CD8-positive, alpha-beta memory T cell (primary cell): ENCODE data around the gene ZAR1. TPM values are rescaled to one million over a fixed set of nuclear protein-coding genes. Genes with fewer than 3 reads are reported as not detected.

Source experiments
- CTCF ChIA-PET: fragments of 350-600 bp; sonication (Branson Sonifier 250); formaldehyde crosslinking; loops from one replicate; lab custom pipeline; 2021; ENCODE audit warnings: antibody characterized with exemption; lab: Charles Lee
- POLR2A ChIA-PET: fragments of 350-600 bp; sonication (Branson Sonifier 250); formaldehyde crosslinking; loops from one replicate; lab custom pipeline; 2021; ENCODE audit warnings: antibody characterized with exemption; lab: Charles Lee
- DNase-seq, 5 donors: peaks; one replicate each; pipeline versions ENCODE4 v3.0.0 to v3.0.0-alpha.2; 2020 to 2022; ENCODE audit warnings: mixed read lengths in 1 of 5
- H3K27ac ChIP-seq: one replicate; pipeline ENCODE4 v1.7.0; 2013; ENCODE audit warnings: low read depth, mild to moderate bottlenecking, low read length, moderate library complexity
- H3K27me3 ChIP-seq: 2 replicates; pipeline ENCODE4 v1.7.0; 2013; ENCODE audit warnings: low read length, mild to moderate bottlenecking; ENCODE audit not compliant: insufficient read depth, poor library complexity, severe bottlenecking
- H3K36me3 ChIP-seq: 2 replicates; pipeline ENCODE4 v1.7.0; 2013; ENCODE audit warnings: mild to moderate bottlenecking, low read length, moderate library complexity; ENCODE audit not compliant: insufficient read depth
- H3K4me1 ChIP-seq: 2 replicates; pipeline ENCODE4 v1.7.0; 2013; ENCODE audit warnings: mild to moderate bottlenecking, low read length, moderate library complexity; ENCODE audit not compliant: insufficient read depth
- H3K4me3 ChIP-seq: 2 replicates; pipeline ENCODE4 v1.7.0; 2013; ENCODE audit warnings: mild to moderate bottlenecking, low read length
- H3K9me3 ChIP-seq: 2 replicates; pipeline ENCODE4 v1.7.0; 2013; ENCODE audit warnings: mild to moderate bottlenecking, low read length
- H3K27ac Mint-ChIP-seq, 8 donors: one replicate each; pipeline ENCODE4 v1.8.0; 2020 to 2021; ENCODE audit warnings: mixed read lengths in 8 of 8, mild to moderate bottlenecking in 6 of 8, inconsistent platforms in 3 of 8, moderate library complexity in 3 of 8
- H3K27me3 Mint-ChIP-seq, 2 donors: one replicate each; pipeline ENCODE4 v1.8.0; 2020 to 2021; ENCODE audit warnings: mixed read lengths in 2 of 2, mild to moderate bottlenecking in 1 of 2, moderate library complexity in 1 of 2
- H3K36me3 Mint-ChIP-seq, 3 donors: one replicate each; pipeline ENCODE4 v1.8.0; 2020 to 2021; ENCODE audit warnings: mixed read lengths in 3 of 3, inconsistent platforms in 1 of 3, mild to moderate bottlenecking in 1 of 3
- H3K4me1 Mint-ChIP-seq, 3 donors: one replicate each; pipeline ENCODE4 v1.8.0; 2020 to 2021; ENCODE audit warnings: mixed read lengths in 3 of 3, inconsistent platforms in 1 of 3, mild to moderate bottlenecking in 1 of 3
- H3K4me3 Mint-ChIP-seq, 7 donors: one replicate each; pipeline ENCODE4 v1.8.0; 2020 to 2021; ENCODE audit warnings: mixed read lengths in 7 of 7, mild to moderate bottlenecking in 6 of 7, moderate library complexity in 4 of 7, inconsistent platforms in 2 of 7
- H3K9me3 Mint-ChIP-seq, 5 donors: one replicate each; pipeline ENCODE4 v1.8.0; 2020 to 2022; ENCODE audit warnings: mixed read lengths in 5 of 5, mild to moderate bottlenecking in 3 of 5, moderate library complexity in 2 of 5, inconsistent platforms in 1 of 5
- polyA plus RNA-seq: library from polyadenylated mRNA; unstranded; fragments of 300-500 nt; fragmentation: Illumina TruSeq; gene quantifications from one replicate; pipeline ENCODE4 v1.2.3, GENCODE V29; 2021
- total RNA-seq, 2 experiments: library from RNA; stranded (reverse); gene quantifications; one replicate each; pipeline ENCODE4 v1.2.3, GENCODE V29; 2021

Gene ZAR1
- total and polyA plus RNA-seq, 3 experiments from 2014 or later: not detected

GRCh38 chr4:48506716-48507115, 16.7 kb downstream of the ZAR1 start:
- H3K4me3 ChIP-seq: no peak overlapping the region
- H3K4me1 Mint-ChIP-seq: no peaks in the 10 kb centered on the region
- peaks cover 23% of the 10 kb centered on the region for H3K36me3 ChIP-seq
- no peak overlapping the region for H3K4me3 Mint-ChIP-seq
- no peaks in the 10 kb centered on the region for H3K4me1 ChIP-seq
- ChIA-PET CTCF (no interaction called here), POLR2A (no interaction called here)
- no peaks in the 10 kb centered on the region for H3K9me3 Mint-ChIP-seq
- H3K27me3 ChIP-seq: no peaks in the 10 kb centered on the region
- no peak for DNase-seq
- H3K36me3 Mint-ChIP-seq: peaks cover 0 to 71% (median 10%) of the 10 kb centered on the region in 3 donors
- H3K27ac ChIP-seq: no peak overlapping the region
- no peaks in the 10 kb centered on the region for H3K9me3 ChIP-seq
- no peak overlapping the region for H3K27ac Mint-ChIP-seq
- H3K27me3 Mint-ChIP-seq: no peaks in the 10 kb centered on the region

- ChIA-PET POLR2A (no interaction called here), CTCF (no interaction called here)
- Histone ChIP-seq H3K4me1 (no peaks in the 10 kb centered on the region), H3K27me3 (no peaks in the 10 kb centered on the region), H3K9me3 (no peaks in the 10 kb centered on the region), H3K27ac (no peak overlapping the region), H3K4me3 (no peak overlapping the region), H3K36me3 (peaks cover 37% of the 10 kb centered on the region)
- Mint-ChIP-seq H3K4me1 (no peaks in the 10 kb centered on the region), H3K9me3 (no peaks in the 10 kb centered on the region), H3K4me3 (no peak overlapping the region), H3K27me3 (no peaks in the 10 kb centered on the region), H3K27ac (no peak overlapping the region), H3K36me3 (peaks cover 0 to 77% (median 21%) of the 10 kb centered on the region in 3 donors)
- DNase-seq: no peak
Observed at GRCh38 chr4:48509543-48509942, 19.5 kb downstream of the ZAR1 start.

- Mint-ChIP-seq H3K4me3 (no peak overlapping the region), H3K36me3 (peaks cover 6 to 84% (median 42%) of the 10 kb centered on the region in 3 donors), H3K27me3 (no peaks in the 10 kb centered on the region), H3K4me1 (no peaks in the 10 kb centered on the region), H3K9me3 (no peaks in the 10 kb centered on the region), H3K27ac (peak overlapping the region in 3 of 8 donors; percentile 31 to 57 (median 56))
- Histone ChIP-seq H3K4me3 (no peak overlapping the region), H3K27ac (no peak overlapping the region), H3K4me1 (no peaks in the 10 kb centered on the region), H3K36me3 (peaks cover 38% of the 10 kb centered on the region), H3K27me3 (no peaks in the 10 kb centered on the region), H3K9me3 (no peaks in the 10 kb centered on the region)
- ChIA-PET CTCF (no interaction called here), POLR2A (no interaction called here)
- DNase-seq: no peak
Observed at GRCh38 chr4:48518143-48518542, 28.1 kb downstream of the ZAR1 start.

GRCh38 chr4:48526406-48526805, 36.4 kb downstream of the ZAR1 start:
- Histone ChIP-seq H3K27ac (no peak overlapping the region), H3K4me1 (no peaks in the 10 kb centered on the region), H3K9me3 (no peaks in the 10 kb centered on the region), H3K4me3 (no peak overlapping the region), H3K36me3 (peaks cover 40% of the 10 kb centered on the region), H3K27me3 (no peaks in the 10 kb centered on the region)
- DNase-seq: no peak
- POLR2A ChIA-PET: no interaction called here
- H3K4me3 Mint-ChIP-seq: no peak overlapping the region
- H3K27me3 Mint-ChIP-seq: peaks cover 0 to 1% of the 10 kb centered on the region in 2 donors
- peaks cover 18 to 87% (median 47%) of the 10 kb centered on the region in 3 donors for H3K36me3 Mint-ChIP-seq
- no peaks in the 10 kb centered on the region for H3K9me3 Mint-ChIP-seq
- no peaks in the 10 kb centered on the region for H3K4me1 Mint-ChIP-seq
- CTCF ChIA-PET: interaction anchor here (1.3 kb wide), 1 partner anchor 13 kb away, joined by 5 read pairs; no protein-coding TSS in a partner anchor
- no peak overlapping the region for H3K27ac Mint-ChIP-seq

GRCh38 chr4:48538358-48538757, 48.3 kb downstream of the ZAR1 start:
- Mint-ChIP-seq H3K36me3 (peaks cover 19 to 79% (median 26%) of the 10 kb centered on the region in 3 donors), H3K4me3 (no peak overlapping the region), H3K27me3 (no peaks in the 10 kb centered on the region), H3K9me3 (no peaks in the 10 kb centered on the region), H3K27ac (peak overlapping the region in 1 of 8 donors; percentile 29), H3K4me1 (no peaks in the 10 kb centered on the region)
- ChIA-PET POLR2A (no interaction called here), CTCF (interaction anchor here (1.9 kb wide), 1 partner anchor 11 kb away, joined by 5 read pairs; no protein-coding TSS in a partner anchor)
- H3K4me3 ChIP-seq: no peak overlapping the region
- H3K27me3 ChIP-seq: no peaks in the 10 kb centered on the region
- no peaks in the 10 kb centered on the region for H3K4me1 ChIP-seq
- peaks cover 49% of the 10 kb centered on the region for H3K36me3 ChIP-seq
- no peaks in the 10 kb centered on the region for H3K9me3 ChIP-seq
- no peak overlapping the region for H3K27ac ChIP-seq
- no peak for DNase-seq

- no peak overlapping the region for H3K27ac ChIP-seq
- no peaks in the 10 kb centered on the region for H3K9me3 ChIP-seq
- H3K36me3 ChIP-seq: peaks cover 55% of the 10 kb centered on the region
- H3K27me3 ChIP-seq: no peaks in the 10 kb centered on the region
- Mint-ChIP-seq H3K27ac (peak overlapping the region in 2 of 8 donors; percentile 12 to 22), H3K27me3 (no peaks in the 10 kb centered on the region), H3K4me1 (no peaks in the 10 kb centered on the region), H3K4me3 (no peak overlapping the region), H3K36me3 (peaks cover 19 to 81% (median 25%) of the 10 kb centered on the region in 3 donors), H3K9me3 (no peaks in the 10 kb centered on the region)
- no peak overlapping the region for H3K4me3 ChIP-seq
- no peak for DNase-seq
- CTCF ChIA-PET: interaction anchor here (1.9 kb wide), 1 partner anchor 13 kb away, joined by 5 read pairs; no protein-coding TSS in a partner anchor
- H3K4me1 ChIP-seq: no peaks in the 10 kb centered on the region
- POLR2A ChIA-PET: no interaction called here
Observed at GRCh38 chr4:48539597-48539996, 49.5 kb downstream of the ZAR1 start.

GRCh38 chr4:48542888-48543287, 52.8 kb downstream of the ZAR1 start:
- Histone ChIP-seq H3K36me3 (peaks cover 61% of the 10 kb centered on the region), H3K4me3 (no peak overlapping the region), H3K9me3 (no peaks in the 10 kb centered on the region), H3K4me1 (no peaks in the 10 kb centered on the region), H3K27me3 (no peaks in the 10 kb centered on the region), H3K27ac (no peak overlapping the region)
- Mint-ChIP-seq H3K4me1 (no peaks in the 10 kb centered on the region), H3K27me3 (no peaks in the 10 kb centered on the region), H3K9me3 (no peaks in the 10 kb centered on the region), H3K4me3 (no peak overlapping the region), H3K27ac (peak overlapping the region in 3 of 8 donors; percentile 2 to 17 (median 5)), H3K36me3 (peaks cover 19 to 82% (median 29%) of the 10 kb centered on the region in 3 donors)
- ChIA-PET CTCF (no interaction called here), POLR2A (no interaction called here)
- no peak for DNase-seq

GRCh38 chr4:48543796-48544195, 53.7 kb downstream of the ZAR1 start:
- peaks cover 19 to 85% (median 31%) of the 10 kb centered on the region in 3 donors for H3K36me3 Mint-ChIP-seq
- POLR2A ChIA-PET: no interaction called here
- H3K9me3 ChIP-seq: no peaks in the 10 kb centered on the region
- no peak overlapping the region for H3K4me3 Mint-ChIP-seq
- H3K27ac ChIP-seq: no peak overlapping the region
- DNase-seq: no peak
- H3K4me1 ChIP-seq: no peaks in the 10 kb centered on the region
- H3K27me3 ChIP-seq: no peaks in the 10 kb centered on the region
- H3K27me3 Mint-ChIP-seq: no peaks in the 10 kb centered on the region
- peaks cover 69% of the 10 kb centered on the region for H3K36me3 ChIP-seq
- CTCF ChIA-PET: no interaction called here
- H3K9me3 Mint-ChIP-seq: no peaks in the 10 kb centered on the region
- no peaks in the 10 kb centered on the region for H3K4me1 Mint-ChIP-seq
- peak overlapping the region in 1 of 8 donors; percentile 69 for H3K27ac Mint-ChIP-seq
- no peak overlapping the region for H3K4me3 ChIP-seq
